ENCODE results near the gene STK32B. TPM values are rescaled to one million over a fixed set of nuclear protein-coding genes. Genes with fewer than 3 reads are reported as not detected.

STK32B gene
- total RNA-seq, 1 donor = 5.3 TPM

DNA sequence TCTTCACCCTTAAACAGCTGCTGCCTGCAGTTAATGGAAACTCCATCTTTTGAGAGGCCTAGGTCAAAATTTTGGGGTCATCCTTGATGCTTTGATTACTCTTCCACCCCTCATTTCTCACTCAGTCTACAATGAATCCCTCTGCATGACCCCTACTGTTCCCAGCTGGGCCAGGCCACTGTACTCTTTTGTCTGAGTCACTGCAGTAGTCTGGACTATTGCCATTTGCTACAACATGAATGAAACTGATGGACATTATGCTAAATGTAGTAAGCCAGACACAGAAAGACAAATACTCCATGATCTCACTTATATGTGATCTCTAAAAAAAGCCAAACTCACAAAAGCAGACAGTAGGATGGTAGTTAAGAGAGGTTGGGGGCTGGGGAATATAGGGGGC is 28.3 kb downstream of the STK32B start:
- no peak for DNase-seq (ENCODE audit: low read depth)
- TF ChIP-seq, protein P1, sequence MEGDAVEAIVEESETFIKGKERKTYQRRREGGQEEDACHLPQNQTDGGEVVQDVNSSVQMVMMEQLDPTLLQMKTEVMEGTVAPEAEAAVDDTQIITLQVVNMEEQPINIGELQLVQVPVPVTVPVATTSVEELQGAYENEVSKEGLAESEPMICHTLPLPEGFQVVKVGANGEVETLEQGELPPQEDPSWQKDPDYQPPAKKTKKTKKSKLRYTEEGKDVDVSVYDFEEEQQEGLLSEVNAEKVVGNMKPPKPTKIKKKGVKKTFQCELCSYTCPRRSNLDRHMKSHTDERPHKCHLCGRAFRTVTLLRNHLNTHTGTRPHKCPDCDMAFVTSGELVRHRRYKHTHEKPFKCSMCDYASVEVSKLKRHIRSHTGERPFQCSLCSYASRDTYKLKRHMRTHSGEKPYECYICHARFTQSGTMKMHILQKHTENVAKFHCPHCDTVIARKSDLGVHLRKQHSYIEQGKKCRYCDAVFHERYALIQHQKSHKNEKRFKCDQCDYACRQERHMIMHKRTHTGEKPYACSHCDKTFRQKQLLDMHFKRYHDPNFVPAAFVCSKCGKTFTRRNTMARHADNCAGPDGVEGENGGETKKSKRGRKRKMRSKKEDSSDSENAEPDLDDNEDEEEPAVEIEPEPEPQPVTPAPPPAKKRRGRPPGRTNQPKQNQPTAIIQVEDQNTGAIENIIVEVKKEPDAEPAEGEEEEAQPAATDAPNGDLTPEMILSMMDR (IDR thresholded peaks at IDR 0.05; ENCODE audit: insufficient read depth, low read length) = no peak
- H3K4me3 ChIP-seq (ENCODE audit: low read depth, low read length) = no peak overlapping the region

DNA sequence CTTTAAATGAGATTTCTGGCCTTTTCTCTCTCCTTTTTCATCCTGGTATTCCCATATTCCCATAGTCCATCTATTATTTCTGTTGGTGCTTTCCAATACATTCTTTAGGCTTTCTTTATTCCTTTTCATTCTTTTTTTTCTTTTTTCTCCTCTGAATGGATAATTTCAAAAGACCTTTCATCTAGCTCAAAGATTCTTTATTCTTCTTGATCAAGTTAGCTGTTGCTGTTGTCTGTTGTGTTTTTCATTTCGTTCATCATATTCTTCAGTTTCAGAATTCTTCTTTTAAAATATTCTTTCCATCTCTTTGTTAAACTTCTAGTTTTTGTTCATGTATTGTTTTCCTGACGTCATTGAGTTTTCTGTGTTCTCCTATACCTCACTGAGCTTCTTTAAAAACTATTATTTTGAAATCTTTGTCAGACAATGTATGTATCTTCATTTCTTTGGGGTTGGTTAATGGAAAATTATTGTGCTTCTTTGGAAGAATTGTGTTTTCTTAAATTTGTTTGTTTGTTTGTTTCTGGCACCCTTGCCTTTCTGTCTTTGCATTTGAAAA is 30.2 kb downstream of the STK32B start:
- TF ChIP-seq, protein P1 (IDR thresholded peaks at IDR 0.05; ENCODE audit: insufficient read depth, low read length) = no peak
- H3K4me3 ChIP-seq (ENCODE audit: low read depth, low read length) = no peak overlapping the region
- no peak for DNase-seq (ENCODE audit: low read depth)

DNA sequence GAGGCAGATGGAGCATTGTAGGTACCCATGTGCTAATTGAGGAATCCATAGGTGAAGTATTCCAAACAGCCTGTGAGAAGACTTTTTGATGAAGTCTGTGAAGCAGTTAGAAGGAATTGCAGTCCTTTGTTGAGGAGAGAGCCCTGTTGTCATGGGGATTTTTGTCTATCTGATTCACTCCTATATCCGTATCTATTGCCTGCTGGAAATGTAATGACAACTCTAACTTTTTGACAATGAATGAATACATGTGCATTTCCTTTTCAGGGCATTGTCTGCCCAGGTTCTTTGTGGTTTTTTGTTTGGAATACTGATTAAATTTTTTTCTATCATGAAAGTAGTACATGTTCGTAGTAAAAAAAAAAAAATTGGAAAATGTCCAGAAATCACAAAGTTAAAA is 31.1 kb downstream of the STK32B start:
- TF ChIP-seq, protein P1 (IDR thresholded peaks at IDR 0.05; ENCODE audit: insufficient read depth, low read length) = no peak
- H3K4me3 ChIP-seq (ENCODE audit: low read depth, low read length) = no peak overlapping the region

DNA sequence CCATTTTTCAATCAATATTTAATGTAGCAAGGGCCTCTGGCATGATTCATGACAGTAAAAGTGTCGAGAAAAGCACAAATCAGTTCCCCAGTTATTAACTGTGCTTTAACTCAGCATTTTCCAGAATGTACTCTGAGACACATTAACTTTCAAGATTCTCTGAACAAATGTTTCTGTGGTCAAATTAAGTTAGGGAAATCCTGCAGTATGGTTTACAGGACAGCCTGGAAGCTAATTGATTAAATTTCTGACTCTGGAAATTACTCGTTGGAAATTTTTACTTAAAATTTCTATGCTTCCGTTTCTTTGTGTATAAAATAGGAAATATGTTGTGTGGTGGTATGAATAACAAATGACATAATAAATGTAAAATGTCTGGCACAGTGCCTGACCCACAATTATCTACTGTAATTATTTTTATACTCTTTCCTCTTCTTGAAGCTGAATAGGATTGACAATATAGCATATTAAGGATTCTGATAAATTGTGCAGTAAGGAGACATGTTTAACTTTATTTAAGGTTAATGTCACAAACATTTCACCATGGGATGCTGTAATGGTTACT is 33.7 kb downstream of the STK32B start:
- TF ChIP-seq, protein P1 (IDR thresholded peaks at IDR 0.05; ENCODE audit: insufficient read depth, low read length) = no peak
- H3K4me3 ChIP-seq (ENCODE audit: low read depth, low read length) = no peak overlapping the region
- no peak for DNase-seq (ENCODE audit: low read depth)

More for the DNA sequence above, 31.1 kb downstream of the STK32B start:
- no peak for DNase-seq (ENCODE audit: low read depth)

DNA sequence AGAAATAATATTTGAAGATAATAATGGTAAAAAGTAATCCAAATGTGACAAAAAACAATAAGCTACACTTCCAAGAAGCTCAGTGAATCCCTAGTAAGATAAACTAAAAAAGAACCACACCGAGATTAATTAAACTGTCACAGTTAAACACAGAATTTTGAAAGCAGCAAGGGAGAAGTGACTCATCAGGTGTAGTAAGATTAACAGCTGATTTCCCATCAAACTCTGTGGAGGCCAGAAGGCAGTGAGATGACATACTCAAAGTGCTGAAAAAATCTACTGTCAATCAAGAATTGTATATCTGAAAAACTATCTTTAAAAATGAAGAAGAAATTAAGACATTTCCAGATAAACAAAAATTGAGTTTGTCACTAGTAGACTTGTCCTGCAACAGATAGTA is 35.3 kb downstream of the STK32B start:
- TF ChIP-seq, protein P1 (IDR thresholded peaks at IDR 0.05; ENCODE audit: insufficient read depth, low read length) = no peak
- H3K4me3 ChIP-seq (ENCODE audit: low read depth, low read length) = no peak overlapping the region
- no peak for DNase-seq (ENCODE audit: low read depth)

DNA sequence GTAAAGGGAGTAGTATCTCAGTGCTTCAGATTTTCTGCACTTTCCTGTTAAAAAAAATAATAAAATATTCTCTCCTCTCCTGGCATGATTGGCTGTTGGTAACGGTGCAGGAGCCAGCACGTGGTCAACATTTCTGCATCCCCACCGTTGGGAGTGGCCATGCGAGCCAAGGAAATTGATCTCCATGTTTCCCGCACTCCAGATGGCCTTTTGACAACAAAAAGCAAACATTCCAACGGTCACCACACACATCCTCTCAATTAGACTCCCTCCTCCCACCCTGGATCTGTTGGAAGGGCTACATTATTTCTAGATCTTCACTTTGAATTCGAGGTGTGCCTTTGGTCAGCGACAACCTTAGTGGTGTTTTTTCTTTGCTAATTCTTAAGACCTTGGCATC is 45.0 kb downstream of the STK32B start:
- TF ChIP-seq, protein P1 (IDR thresholded peaks at IDR 0.05; ENCODE audit: insufficient read depth, low read length) = no peak
- DNase-seq (ENCODE audit: low read depth) = no peak
- no peak overlapping the region for H3K4me3 ChIP-seq (ENCODE audit: low read depth, low read length)

DNA sequence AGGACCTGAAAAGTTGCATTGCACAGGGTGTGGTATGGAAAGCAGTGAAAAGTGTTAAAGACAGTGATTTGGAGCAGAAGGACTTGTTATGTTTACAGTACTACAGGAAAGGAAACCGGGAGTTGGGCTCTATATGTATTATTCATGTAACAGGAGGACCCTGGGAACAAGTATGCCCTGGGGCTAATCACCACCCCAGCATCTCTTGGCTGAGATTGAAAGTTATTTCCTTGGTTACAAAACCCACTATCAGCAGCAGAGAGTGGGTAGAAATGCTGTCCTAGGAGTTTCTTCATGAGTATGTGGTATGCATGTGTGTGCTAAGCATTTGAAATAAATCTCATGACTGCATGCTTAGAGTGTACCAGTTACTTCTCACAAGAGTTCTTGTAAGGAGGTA is 46.9 kb downstream of the STK32B start:
- DNase-seq (ENCODE audit: low read depth) = no peak
- TF ChIP-seq, protein P1 (IDR thresholded peaks at IDR 0.05; ENCODE audit: insufficient read depth, low read length) = no peak
- H3K4me3 ChIP-seq (ENCODE audit: low read depth, low read length) = no peak overlapping the region

Data from fibroblast of the aortic adventitia (primary cell).